Astrocyte of the hippocampus (primary cell): ENCODE results near the gene SLC28A2.
"Not testable (repeated sequence)": the region's sequence is repeated elsewhere in the genome, so short reads cannot be mapped to it uniquely, and the experiment has no call there.

Experiments
- DNase-seq: peaks from one replicate; pipeline ENCODE4 v3.0.0; 2011; ENCODE audit warnings: low read depth, low spot score

The SLC28A2 gene

DNA sequence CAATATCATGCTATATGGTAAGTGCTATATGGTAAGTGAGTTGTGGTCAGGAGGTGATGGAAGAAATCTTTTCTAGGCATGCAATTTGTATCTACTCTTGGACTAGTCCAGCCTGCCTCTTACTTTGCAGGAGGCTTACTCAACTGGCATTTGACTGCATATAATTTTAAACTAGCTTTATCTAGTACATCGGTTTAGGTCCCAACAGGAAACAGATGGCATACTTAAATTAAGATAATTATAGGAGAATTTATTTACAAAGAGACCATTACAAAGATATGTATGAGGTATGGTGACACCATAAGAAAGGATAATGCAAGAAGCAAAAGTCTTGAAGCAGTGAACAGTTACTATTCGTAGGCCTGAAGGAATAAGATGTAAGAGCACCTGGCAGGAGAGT, 7.8 kb downstream of the SLC28A2 start:
- no peak for DNase-seq

DNA sequence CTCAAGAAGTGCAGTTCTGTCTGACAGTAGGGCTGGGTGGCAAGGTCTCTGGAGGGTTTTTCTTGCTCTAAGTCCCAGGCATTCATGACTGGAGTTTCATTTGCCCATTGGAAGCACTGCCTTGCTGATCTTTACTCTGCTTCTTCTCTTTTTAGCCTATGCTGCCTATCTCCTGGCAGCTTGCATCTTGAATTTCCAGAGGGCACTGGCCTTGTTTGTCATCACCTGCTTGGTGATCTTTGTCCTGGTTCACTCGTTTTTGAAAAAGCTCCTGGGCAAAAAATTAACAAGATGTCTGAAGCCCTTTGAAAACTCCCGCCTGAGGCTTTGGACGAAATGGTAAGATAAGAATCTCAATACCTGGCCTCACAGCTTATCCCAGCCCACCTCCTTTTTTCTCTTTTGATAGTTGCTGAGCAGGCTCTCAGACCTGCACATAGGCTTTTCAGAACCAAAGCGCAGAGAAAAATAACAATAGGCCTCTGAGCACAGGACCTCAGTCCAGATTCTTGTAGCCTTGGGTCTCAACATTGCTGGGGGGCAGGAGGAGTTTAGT, 10.9 kb downstream of the SLC28A2 start:
- no peak for DNase-seq

DNA sequence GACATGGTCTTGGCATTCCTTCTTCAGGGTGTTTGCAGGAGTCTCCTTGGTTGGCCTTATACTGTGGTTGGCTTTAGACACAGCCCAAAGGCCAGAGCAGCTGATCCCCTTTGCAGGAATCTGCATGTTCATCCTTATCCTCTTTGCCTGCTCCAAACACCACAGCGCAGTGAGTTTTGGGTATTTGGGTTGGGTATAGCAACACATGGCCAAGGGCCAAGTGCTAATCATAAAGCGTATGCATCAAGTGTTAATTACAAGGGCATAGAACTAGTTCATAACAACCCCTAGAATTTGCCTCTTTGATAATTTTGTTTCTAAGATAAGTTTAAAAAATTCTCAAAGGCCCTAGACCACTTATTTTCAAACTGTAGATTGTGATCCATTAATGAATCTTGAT, 11.8 kb downstream of the SLC28A2 start:
- no peak for DNase-seq

- no peak for DNase-seq
Observed at GRCh38 chr15:45265506-45265905, 13.5 kb downstream of the SLC28A2 start.

GRCh38 chr15:45268135-45268534, 16.1 kb downstream of the SLC28A2 start:
- no peak for DNase-seq

- DNase-seq, result no peak
Observed at GRCh38 chr15:45274636-45275380, 22.8 kb downstream of the SLC28A2 start.

- DNase-seq, result peak; percentile 20
Observed at GRCh38 chr15:45276831-45277230, 24.8 kb downstream of the SLC28A2 start.

DNA sequence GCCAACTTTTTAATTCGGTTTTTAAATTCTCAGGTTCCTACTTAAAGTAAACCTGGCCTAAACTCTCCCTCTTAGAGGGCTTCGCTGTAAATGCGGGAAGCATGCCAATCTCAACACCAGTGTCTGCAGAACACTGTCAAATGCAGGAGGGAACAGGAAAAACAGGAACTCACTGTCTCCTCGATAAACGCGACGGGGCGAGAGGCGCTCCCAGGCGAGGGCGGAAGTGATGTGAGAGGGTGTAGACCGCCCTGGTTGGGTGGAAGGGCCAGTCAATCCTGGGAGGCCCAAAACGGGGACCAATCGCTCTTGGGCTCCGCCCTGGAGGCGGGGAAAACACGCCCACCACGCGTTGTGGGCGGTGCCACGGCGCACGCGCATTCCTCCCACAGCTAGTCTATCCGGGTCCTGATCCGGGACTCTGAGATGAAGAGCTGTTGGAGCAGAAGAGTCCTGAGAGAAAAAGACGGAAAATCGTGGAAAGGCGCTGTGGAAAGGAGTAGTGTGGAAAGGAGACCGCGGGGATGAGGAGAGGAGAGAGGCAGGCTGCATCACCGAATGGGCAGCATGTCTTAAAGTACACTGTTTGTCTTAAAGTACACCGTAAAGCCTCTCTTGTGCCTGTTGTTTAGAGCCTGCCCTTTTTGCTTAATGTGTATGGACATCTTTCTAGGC, 27.1 kb downstream of the SLC28A2 start:
- peak; percentile 99 for DNase-seq

DNA sequence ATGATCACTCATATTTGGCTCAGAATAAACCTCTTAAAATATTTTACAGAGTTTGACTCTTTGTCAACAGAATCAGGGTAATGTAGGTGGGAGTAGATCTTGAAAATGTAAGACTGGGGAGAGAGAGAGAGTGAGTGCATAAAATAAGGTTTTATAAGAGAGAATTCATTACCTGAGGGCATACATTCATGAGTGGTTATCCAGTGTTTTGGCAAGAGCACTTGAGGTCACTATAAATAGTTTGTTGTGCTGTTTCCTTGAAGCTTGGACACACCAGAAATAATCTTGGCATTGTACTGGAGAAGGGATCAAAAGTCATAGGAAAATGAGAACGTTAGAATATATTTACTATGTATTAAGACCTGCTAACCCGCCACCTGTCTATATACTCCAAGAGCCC, 33.4 kb downstream of the SLC28A2 start:
- DNase-seq, result no peak

DNA sequence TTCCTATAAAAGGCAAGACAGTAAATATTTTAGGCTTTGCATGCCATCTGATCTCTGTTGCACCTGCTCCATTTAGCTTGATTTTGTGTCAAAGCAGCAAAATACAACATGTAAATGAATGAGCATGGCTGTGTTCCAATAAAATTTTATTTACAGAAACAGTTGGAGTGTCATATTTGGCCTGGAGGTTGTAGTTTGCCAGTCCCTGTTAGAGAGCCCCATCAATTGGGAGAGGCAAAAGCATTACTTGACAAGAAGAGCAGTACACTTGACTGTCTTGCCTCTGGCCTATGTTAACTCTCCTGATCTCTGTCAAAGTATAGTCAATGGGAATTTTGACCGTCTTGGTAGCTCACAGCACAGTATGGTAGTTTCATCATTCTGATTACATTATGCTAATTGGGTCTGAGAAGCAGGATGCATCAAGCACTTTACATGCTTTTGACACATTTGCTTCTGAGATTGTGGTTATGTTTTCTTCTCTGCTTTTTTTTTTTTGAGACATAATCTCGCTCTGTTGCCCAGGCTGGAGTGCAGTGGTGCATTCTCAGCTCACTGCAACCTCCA, 35.4 kb downstream of the SLC28A2 start:
- DNase-seq, result no peak

- no peak for DNase-seq
Observed at GRCh38 chr15:45288947-45289346, 36.9 kb downstream of the SLC28A2 start.

DNA sequence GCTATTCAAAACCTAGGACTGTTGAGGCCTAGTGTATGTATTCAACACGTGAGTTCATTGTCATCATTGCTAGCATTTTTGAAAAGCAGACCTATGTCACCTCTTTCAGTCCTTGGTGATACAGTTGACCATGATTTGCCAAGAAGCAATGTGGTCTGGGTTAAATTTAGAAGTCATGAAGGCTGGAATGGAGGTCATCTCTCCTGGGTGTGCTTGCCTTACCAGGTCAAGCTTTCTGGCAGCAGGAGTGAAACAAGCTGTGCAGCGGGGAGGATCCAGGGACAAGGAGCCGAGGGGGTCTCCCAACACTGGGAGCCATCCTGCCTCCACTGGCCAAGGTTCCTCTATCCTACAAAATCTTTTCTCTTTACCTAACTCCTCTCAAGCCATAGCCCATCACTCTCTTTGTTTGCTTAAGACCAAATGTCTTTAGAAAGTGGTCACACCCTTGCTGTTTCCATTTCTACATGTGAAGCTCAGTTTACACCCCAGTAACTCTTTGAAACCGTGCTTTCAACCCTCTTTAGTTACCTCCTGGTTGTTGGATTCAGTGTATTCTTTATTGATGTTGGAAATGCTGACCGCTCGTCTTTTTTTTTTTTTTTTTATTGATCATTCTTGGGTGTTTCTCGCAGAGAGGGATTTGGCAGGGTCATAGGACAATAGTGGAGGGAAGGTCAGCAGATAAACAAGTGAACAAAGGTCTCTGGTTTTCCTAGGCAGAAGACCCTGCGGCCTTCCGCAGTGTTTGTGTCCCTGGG, 40.0 kb downstream of the SLC28A2 start:
- no peak for DNase-seq

DNA sequence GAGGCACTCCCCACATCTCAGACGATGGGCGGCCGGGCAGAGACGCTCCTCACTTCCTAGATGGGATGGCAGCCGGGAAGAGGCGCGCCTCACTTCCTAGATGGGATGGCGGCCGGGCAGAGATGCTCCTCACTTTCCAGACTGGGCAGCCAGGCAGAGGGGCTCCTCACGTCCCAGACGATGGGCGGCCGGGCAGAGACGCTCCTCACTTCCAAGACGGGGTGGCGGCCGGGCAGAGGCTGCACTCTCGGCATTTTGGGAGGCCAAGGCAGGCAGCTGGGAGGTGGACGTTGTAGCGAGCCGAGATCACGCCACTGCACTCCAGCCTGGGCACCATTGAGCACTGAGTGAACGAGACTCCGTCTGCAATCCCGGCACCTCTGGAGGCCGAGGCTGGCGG, 41.3 kb downstream of the SLC28A2 start:
- DNase-seq, result not testable (repeated sequence)

GRCh38 chr15:45298964-45299378, 46.9 kb downstream of the SLC28A2 start:
- DNase-seq, result not testable (repeated sequence)

DNA sequence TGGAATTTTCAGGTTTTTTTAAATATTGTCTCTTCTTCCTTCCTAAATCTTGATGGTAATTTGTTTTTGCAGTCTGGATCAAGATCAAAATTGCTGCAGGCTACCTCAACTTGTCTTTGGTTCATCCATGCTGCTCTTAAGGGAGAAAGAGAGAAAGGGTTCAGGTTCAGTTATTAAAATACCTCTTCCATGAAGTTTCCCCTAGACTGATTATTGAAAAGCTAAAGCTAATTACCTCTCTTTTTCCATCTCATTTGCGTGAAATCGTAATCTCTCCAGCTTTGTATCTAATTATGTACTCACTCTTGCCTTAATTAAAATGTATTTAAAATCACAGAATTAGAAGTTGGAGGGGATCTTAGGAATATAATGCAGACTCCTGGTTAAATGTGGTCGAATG, 52.7 kb downstream of the SLC28A2 start:
- DNase-seq, result no peak

DNA sequence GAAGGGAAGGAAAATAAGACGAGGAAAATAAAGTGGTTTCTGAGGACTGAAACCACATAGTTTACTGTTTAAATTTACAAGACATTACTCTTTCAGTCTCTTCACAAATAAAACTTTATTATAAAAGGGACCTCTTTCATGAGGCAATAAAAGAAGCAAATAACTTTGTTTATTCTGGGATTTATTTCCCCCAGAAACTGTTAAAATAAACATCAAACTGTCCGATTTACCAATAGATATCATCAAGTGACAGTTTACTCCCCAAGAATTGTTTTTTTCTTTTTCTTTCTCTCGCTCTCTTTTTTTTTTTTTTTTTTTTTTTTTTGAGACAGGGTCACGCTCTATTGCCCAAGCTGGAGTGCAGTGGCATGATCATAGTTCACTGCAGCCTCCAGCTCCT, 54.1 kb downstream of the SLC28A2 start:
- DNase-seq, result no peak

- peak; percentile 92 for DNase-seq
Observed at GRCh38 chr15:45307230-45307924, 55.3 kb downstream of the SLC28A2 start.

DNA sequence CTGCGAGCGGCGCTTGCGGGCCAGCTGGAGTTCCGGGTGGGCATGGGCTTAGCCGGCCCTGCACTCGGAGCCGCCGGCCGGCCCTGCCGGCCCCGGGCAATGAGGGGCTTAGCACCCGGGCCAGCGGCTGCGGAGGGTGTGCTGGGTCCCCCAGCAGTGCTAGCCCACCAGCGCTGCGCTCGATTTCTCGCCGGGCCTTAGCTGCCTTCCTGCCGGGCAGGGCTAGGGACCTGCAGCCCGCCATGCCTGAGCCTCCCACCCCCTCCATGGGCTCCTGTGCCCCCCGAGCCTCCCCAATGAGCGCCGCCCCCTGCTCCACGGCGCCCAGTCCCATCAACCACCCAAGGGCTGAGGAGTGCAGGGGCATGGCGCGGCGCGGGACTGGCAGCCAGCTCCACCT, 62.1 kb downstream of the SLC28A2 start:
- DNase-seq, result not testable (repeated sequence)

DNA sequence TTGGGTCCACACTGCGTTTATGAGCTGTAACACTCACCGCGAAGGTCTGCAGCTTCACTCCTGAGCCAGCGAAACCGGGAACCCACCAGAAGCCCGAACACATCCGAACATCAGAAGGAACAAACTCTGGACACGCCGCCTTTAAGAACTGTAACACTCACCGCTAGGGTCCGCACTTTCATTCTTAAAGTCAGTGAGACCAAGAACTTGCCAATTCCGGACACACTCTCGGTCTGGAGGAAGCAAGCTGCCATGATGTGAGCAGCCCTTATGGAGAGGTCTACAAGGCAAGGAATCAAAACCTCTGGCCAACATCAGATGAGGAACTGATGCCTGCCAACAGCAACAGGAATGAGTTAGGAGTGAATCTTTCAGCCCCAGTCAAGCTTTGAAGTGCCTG, 62.9 kb downstream of the SLC28A2 start:
- DNase-seq, result no peak

- no peak for DNase-seq
Observed at GRCh38 chr15:45319472-45320214, 67.6 kb downstream of the SLC28A2 start.
